DND-41 (cell line): ENCODE results near the gene ADCY9.

Source experiments
- ATAC-seq: fragments of 200-7000 bp; cut with Tn5 transposase; 3 replicates; pipeline ENCODE4 v1.9.1; 2021; ENCODE audit warnings: low read depth; ENCODE audit not compliant: insufficient read depth
- DNase-seq: peaks from one replicate; pipeline ENCODE4 v3.0.0-alpha.2; 2020
- H2AFZ ChIP-seq: 2 replicates; pipeline ENCODE4 v1.6.0; 2012; ENCODE audit warnings: low read depth, low read length
- H3K27ac ChIP-seq: 2 replicates; pipeline ENCODE4 v1.5.1; 2012; ENCODE audit warnings: low read length, inconsistent platforms
- H3K27me3 ChIP-seq: fragments of 200-600 bp; sonication (generic); 2 replicates; pipeline ENCODE4 v1.6.0; 2012; ENCODE audit warnings: low read length, mild to moderate bottlenecking, inconsistent platforms; ENCODE audit not compliant: insufficient read depth, poor library complexity
- H3K36me3 ChIP-seq: 2 replicates; pipeline ENCODE4 v1.5.1; 2012; ENCODE audit warnings: low read length, inconsistent platforms; ENCODE audit not compliant: insufficient read depth
- H3K4me1 ChIP-seq: 2 replicates; pipeline ENCODE4 v1.5.1; 2012; ENCODE audit warnings: mild to moderate bottlenecking, low read length; ENCODE audit not compliant: insufficient read depth
- H3K4me2 ChIP-seq: 2 replicates; pipeline ENCODE4 v1.6.0; 2012; ENCODE audit warnings: mild to moderate bottlenecking, moderate library complexity, low read length, inconsistent platforms; ENCODE audit not compliant: insufficient read depth
- H3K4me3 ChIP-seq, 2 experiments: fragments of 200-600 bp in 1 of 2; shearing (Covaris generic) in 1 of 2; 2 replicates each; pipeline ENCODE4 v1.5.1; 2012 to 2016; ENCODE audit warnings: inconsistent platforms in 2 of 2, low read length in 2 of 2, mild to moderate bottlenecking in 2 of 2, low read depth in 1 of 2, moderate library complexity in 1 of 2
- H3K79me2 ChIP-seq: 2 replicates; pipeline ENCODE4 v1.6.0; 2012; ENCODE audit warnings: low read length, inconsistent platforms; ENCODE audit not compliant: insufficient read depth
- H3K9ac ChIP-seq: 2 replicates; pipeline ENCODE4 v1.6.0; 2012; ENCODE audit warnings: low read depth, mild to moderate bottlenecking, inconsistent platforms, low read length, moderate library complexity
- H3K9me3 ChIP-seq: 2 replicates; pipeline ENCODE4 v1.5.1; 2012; ENCODE audit warnings: low read length, moderate library complexity, mild to moderate bottlenecking, inconsistent platforms; ENCODE audit not compliant: insufficient read depth, severe bottlenecking
- H4K20me1 ChIP-seq: 2 replicates; pipeline ENCODE4 v1.6.0; 2012; ENCODE audit warnings: low read length; ENCODE audit not compliant: insufficient read depth
- CTCF ChIP-seq: IDR thresholded peaks from 2 replicates; pipeline ENCODE4 v1.5.1; 2012; ENCODE audit warnings: borderline replicate concordance, low read length, moderate library complexity, mild to moderate bottlenecking; ENCODE audit not compliant: poor library complexity, severe bottlenecking; ENCODE audit errors: extremely low read depth
- EZH2 ChIP-seq: IDR thresholded peaks from 3 replicates; pipeline ENCODE4 v1.6.1; 2012; ENCODE audit warnings: borderline replicate concordance, low read depth, mild to moderate bottlenecking, moderate library complexity, low read length, inconsistent platforms; ENCODE audit not compliant: severe bottlenecking

ADCY9 gene

GRCh38 chr16:4008116-4008515 lies 108.1 kb downstream of the ADCY9 start:
- no peaks in the 10 kb centered on the region for H3K9me3 ChIP-seq
- H4K20me1 ChIP-seq, result no peaks in the 10 kb centered on the region
- no peak for TF ChIP-seq CTCF
- no peak for TF ChIP-seq EZH2

DNA sequence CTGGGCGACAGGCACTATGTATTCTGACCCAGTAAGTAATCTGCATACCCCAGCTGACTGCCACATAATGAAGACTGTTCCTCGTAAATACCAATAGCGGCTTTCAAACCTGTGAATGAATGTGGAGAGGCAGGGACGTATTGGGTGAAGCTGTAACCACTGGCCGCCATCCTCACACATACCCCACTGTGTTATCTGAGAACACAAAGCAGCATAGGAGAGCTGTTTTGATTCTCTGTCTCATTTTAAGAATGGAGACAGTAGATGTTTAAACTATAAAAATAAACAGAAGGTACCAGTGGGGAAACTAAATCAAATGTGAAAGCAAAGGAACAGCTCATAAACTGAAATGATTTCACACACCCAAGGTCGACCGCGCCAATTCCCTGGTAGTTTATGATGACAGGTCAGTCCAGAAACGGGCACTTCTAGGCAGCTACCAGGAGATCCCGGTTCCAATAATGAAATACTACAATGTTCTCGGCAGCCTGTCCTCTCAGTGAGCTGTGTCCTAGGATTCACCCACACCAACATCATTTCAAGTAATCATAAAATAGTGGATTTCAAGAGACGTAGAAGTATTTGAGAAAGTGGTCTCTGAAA lies 109.7 kb downstream of the ADCY9 start:
- no peaks in the 10 kb centered on the region for H3K9me3 ChIP-seq
- DNase-seq, result no peak
- no peak overlapping the region for H3K4me3 ChIP-seq
- ATAC-seq, result no peak
- no peaks in the 10 kb centered on the region for H3K79me2 ChIP-seq
- H3K9ac ChIP-seq, result no peak overlapping the region
- no peak overlapping the region for H3K4me2 ChIP-seq
- H3K27ac ChIP-seq, result no peak overlapping the region
- H3K4me1 ChIP-seq, result no peaks in the 10 kb centered on the region
- H3K36me3 ChIP-seq, result no peaks in the 10 kb centered on the region
- H4K20me1 ChIP-seq, result no peaks in the 10 kb centered on the region
- no peak overlapping the region for H2AFZ ChIP-seq
- TF ChIP-seq CTCF (no peak), EZH2 (no peak)
- H3K27me3 ChIP-seq, result peaks cover 24% of the 10 kb centered on the region

More at GRCh38 chr16:4008116-4008515, 108.1 kb downstream of the ADCY9 start:
- ATAC-seq (no peak), DNase-seq (no peak)
- Histone ChIP-seq H3K4me3 (no peak overlapping the region), H2AFZ (no peak overlapping the region), H3K9ac (no peak overlapping the region), H3K4me1 (no peaks in the 10 kb centered on the region), H3K4me2 (no peak overlapping the region), H3K27ac (no peak overlapping the region), H3K36me3 (no peaks in the 10 kb centered on the region), H3K27me3 (peaks cover 24% of the 10 kb centered on the region), H3K79me2 (no peaks in the 10 kb centered on the region)

DNA sequence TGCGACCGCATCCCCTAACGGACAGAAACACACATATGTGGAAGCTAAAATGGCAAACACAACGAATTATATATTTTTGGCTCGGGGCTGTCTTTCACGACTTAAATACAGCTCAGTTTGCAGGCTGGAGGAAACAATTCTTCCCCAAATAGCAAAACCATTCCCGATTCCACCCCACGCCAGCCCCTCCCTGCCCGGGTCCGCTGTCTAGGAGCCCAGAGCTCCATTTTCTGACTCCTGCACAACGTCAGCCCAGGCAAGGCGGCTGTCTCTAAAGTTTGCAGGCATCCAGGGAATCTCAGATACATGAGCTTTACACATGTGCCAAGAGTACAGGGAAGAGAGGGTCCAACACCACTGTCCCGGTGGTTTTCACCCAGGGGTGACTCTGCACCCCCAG lies 110.5 kb downstream of the ADCY9 start:
- H3K36me3 ChIP-seq, result no peaks in the 10 kb centered on the region
- H3K9ac ChIP-seq, result no peak overlapping the region
- H4K20me1 ChIP-seq, result no peaks in the 10 kb centered on the region
- no peaks in the 10 kb centered on the region for H3K9me3 ChIP-seq
- no peak overlapping the region for H2AFZ ChIP-seq
- H3K4me3 ChIP-seq, result no peak overlapping the region
- no peak overlapping the region for H3K4me2 ChIP-seq
- ATAC-seq (no peak), DNase-seq (no peak)
- H3K27me3 ChIP-seq, result peaks cover 24% of the 10 kb centered on the region
- TF ChIP-seq CTCF, result no peak
- TF ChIP-seq EZH2, result no peak
- no peak overlapping the region for H3K27ac ChIP-seq
- no peaks in the 10 kb centered on the region for H3K79me2 ChIP-seq
- H3K4me1 ChIP-seq, result no peaks in the 10 kb centered on the region

GRCh38 chr16:4005281-4005680 lies 111.0 kb downstream of the ADCY9 start:
- TF ChIP-seq CTCF (no peak), EZH2 (no peak)
- ATAC-seq (no peak), DNase-seq (no peak)
- H3K27me3 ChIP-seq, result peaks cover 24% of the 10 kb centered on the region
- no peaks in the 10 kb centered on the region for H4K20me1 ChIP-seq
- H3K4me3 ChIP-seq, result no peak overlapping the region
- no peak overlapping the region for H3K4me2 ChIP-seq
- no peaks in the 10 kb centered on the region for H3K4me1 ChIP-seq
- no peaks in the 10 kb centered on the region for H3K9me3 ChIP-seq
- H3K36me3 ChIP-seq, result no peaks in the 10 kb centered on the region
- H3K79me2 ChIP-seq, result no peaks in the 10 kb centered on the region
- no peak overlapping the region for H2AFZ ChIP-seq
- no peak overlapping the region for H3K27ac ChIP-seq
- no peak overlapping the region for H3K9ac ChIP-seq
